GM12873 (cell line): ENCODE measurements around the gene PEAK1.

Source experiments
- TF ChIP-seq, protein P1 (sequence below): IDR thresholded peaks from 2 replicates; pipeline ENCODE4 v1.5.1; 2012; ENCODE audit warnings: low read depth, mild to moderate bottlenecking, moderate library complexity, low read length, control low read depth; ENCODE audit not compliant: insufficient read depth; ENCODE audit errors: missing control alignments

PEAK1 gene

DNA sequence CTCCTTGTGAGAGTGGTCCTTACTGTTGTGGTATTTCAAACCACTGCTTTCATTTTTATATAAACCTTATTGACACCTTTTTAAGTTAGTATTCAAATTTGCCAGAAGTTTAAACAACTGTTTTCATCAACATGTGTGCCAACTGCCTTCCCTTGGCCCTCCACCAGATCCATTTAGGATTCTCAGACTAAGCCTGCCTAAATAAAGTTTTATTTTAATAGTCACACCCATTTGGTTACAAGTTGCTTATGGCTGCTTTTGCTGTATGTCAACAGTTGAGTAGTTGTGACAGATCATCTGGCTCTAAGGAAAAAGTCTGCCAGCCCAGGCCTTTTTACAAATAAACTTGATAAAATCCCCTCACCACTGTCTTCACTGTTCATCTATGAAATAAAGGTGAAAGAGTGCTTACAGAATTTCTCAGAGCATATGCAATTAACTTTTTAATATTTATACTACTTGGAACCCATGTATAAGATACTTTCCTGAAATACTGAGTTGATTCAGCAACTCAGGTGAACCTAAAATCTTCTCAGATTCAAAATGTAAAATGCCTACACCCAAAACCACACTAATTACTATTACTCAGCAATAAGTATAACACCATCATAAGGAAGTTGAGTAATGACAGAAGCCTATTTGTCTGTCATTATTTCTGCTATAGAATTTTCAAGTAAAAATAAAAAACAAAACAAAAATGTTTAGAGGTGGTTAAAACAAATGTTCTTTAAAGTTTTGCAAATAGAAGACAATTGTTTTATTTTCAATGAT lies 35.1 kb downstream of the PEAK1 start:
- TF ChIP-seq, protein P1, sequence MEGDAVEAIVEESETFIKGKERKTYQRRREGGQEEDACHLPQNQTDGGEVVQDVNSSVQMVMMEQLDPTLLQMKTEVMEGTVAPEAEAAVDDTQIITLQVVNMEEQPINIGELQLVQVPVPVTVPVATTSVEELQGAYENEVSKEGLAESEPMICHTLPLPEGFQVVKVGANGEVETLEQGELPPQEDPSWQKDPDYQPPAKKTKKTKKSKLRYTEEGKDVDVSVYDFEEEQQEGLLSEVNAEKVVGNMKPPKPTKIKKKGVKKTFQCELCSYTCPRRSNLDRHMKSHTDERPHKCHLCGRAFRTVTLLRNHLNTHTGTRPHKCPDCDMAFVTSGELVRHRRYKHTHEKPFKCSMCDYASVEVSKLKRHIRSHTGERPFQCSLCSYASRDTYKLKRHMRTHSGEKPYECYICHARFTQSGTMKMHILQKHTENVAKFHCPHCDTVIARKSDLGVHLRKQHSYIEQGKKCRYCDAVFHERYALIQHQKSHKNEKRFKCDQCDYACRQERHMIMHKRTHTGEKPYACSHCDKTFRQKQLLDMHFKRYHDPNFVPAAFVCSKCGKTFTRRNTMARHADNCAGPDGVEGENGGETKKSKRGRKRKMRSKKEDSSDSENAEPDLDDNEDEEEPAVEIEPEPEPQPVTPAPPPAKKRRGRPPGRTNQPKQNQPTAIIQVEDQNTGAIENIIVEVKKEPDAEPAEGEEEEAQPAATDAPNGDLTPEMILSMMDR = no peak

DNA sequence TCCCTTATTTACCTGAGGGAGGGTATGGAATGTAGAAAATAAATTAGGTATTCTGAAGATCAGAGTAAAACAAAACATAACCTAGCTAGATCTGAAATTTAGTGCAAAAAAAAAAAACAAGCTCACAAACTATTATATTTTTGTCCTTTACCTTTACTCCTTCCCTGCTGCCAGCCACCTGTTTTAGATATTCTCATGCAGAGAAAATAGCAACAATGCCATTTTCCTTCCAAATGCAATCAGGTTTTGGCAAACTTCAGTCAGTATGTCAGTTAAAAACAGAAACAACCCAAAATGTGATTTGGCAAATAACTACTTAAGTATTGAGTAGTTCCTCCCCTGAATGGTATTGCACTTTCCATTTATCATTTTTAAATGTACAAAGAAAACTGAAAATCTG lies 35.8 kb downstream of the PEAK1 start:
- TF ChIP-seq, protein P1 = no peak

DNA sequence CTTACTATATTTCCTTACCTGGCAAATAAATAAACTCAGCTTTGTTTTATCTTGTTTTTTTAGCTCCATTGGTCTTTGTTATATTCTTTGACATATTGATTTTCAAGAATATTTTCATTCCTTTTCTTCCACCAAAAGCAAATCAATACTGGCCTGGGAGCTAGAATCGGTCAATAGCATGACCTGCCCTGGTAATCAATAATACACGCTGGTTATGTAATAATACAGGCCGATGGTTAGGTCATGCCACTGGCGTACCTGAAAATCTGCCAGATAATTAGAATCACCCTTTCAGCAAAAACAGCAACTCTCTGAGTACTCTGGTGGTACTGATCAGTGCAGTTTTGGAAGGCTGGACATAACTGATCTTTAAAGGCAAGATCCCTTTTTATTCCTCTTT lies 39.9 kb downstream of the PEAK1 start:
- TF ChIP-seq, protein P1 = no peak

DNA sequence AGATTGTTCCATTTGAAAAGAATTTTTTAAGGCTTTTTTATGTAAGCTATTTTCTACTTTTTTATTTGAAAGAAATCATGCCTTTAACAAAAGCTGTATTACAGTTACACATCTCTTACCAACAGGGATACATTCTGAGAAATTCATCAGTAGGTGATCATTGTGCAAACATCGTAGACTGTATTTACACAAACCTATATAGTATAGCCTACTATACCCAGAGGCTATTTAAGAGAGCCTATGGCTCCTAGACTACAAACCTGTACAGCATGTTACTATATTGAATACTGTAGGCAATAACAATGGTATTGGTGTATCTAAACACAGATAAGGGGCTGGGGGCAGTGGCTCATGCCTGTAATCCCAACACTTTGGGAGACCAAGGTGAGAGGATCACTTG lies 43.1 kb downstream of the PEAK1 start:
- TF ChIP-seq, protein P1 = no peak

DNA sequence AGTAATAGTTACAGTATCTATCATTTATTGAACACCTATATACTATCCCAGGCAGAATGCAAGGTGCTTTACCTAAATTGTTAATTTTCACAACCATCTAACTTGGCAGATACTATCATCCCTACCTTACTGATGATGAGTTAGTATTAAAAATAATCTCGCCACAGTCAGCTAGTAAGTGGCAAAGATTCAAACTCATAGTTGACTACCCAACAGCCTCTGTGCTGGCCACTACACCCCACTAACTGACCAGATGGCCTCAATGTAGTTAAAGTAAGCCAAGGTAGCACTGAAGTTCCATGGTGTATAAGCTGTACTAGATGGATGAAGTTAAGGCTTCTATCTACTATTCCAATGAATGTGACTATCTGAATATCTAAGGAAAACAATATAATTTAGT lies 44.8 kb downstream of the PEAK1 start:
- TF ChIP-seq, protein P1 = no peak

DNA sequence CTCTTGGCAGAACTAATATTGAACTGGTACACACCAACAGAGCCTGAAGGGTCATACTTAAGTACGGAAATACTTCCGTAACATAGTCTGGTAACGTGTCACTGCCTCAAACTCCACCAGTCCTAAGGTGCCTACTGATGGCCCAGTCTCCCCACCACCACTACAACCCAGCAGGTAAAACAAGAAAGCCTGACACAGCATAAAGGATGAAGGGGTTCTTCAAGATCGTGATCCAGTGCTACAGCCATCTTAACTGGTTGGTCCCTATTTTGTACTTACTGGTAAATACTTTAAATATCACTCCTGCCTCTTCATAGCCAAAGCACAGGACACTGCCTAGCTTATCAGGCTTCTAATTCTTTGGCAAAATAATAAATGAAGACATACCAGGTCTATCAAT lies 46.5 kb downstream of the PEAK1 start:
- TF ChIP-seq, protein P1 = no peak

DNA sequence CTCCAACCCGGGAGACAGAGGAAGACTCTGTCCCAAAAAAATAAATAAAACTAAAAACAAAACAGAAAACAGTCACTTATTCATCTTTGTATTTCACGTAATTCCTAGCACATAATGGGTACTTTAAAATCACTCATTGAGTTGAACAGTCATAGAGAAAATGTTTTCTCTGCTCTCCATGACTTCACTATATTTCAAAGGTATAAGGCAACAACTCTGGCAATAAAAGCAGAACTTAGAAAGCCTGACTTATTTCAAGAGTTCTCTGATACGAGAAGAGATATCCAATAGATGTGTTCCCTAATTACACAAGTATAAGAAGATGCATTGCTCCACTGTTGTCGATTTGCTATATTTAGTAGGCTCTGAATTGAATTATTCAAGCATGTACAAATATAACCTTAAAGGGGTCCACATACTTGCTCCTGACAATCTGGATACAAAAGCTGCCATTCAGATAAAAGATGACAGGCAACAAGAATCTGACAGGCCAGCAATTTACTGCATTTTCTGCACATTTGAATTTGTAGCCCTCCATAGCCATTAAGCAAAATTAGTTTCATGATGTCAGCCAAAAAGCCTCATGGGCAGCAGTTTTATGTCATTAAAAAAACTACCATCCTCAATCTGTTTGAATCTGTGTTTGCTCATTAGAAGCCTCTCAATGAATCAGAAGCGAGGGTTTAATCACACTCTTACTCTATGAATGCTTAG lies 47.9 kb downstream of the PEAK1 start:
- TF ChIP-seq, protein P1 = no peak
